K562 (cell line): Measurements from ENCODE around the gene SEZ6L. TPM values are rescaled to one million over a fixed set of nuclear protein-coding genes. Genes with fewer than 3 reads are reported as not detected.

Experiments used
- ATAC-seq: fragments of 200-7000 bp; cut with Tn5 transposase; 3 replicates; pipeline ENCODE4 v1.9.1; 2020; ENCODE audit warnings: moderate library complexity
- BruUV-seq: library from RNA; stranded (reverse); fragments of 400-500 nt; replicated peaks from 2 replicates; lab custom pipeline; 2021; lab: Mats Ljungman, UMichigan
- CTCF ChIA-PET: fragments of 300-600 bp; formaldehyde crosslinking; extraction: SDS; loops from one replicate; lab custom pipeline; 2021; ENCODE audit warnings: low intra/inter-chr PET ratio; lab: Yijun Ruan, JAX
- POLR2A ChIA-PET: fragments of 300-600, 350-650 bp; sonication (Branson Sonifier 250); formaldehyde crosslinking; extraction: SDS; loops from one replicate; lab custom pipeline; 2021; ENCODE audit warnings: antibody characterized with exemption, inconsistent platforms; lab: Yijun Ruan, JAX
- DNase-seq, 4 experiments: peaks; one replicate each; pipeline versions ENCODE4 v3.0.0 to v3.0.0-alpha.2; 2011 to 2018; ENCODE audit warnings: low spot score in 3 of 4, mixed read lengths in 3 of 4; ENCODE audit errors: extremely low read depth in 1 of 4
- FAIRE-seq: peaks from 2 replicates; lab custom pipeline; 2011; peaks lifted over from hg19 to GRCh38; lab: Jason Lieb, UNC
- H2AFZ ChIP-seq: 2 replicates; pipeline ENCODE4 v1.6.0; 2011; ENCODE audit warnings: low read depth, low read length, control low read depth, inconsistent platforms
- H3K27ac ChIP-seq: fragments of 200-600 bp; 3 replicates; pipeline ENCODE4 v1.8.0; 2011; ENCODE audit warnings: low read depth, mild to moderate bottlenecking, control low read depth, inconsistent platforms, low read length, moderate library complexity, mixed read lengths; ENCODE audit errors: extremely low read depth
- H3K27me3 ChIP-seq, 2 experiments: fragments of 300-600 bp in 1 of 2; 2 replicates in 1 of 2; 3 replicates in 1 of 2; pipeline versions ENCODE4 v1.6.0 to v1.8.0; 2011; ENCODE audit warnings: inconsistent platforms in 2 of 2, low read length in 2 of 2, mild to moderate bottlenecking in 1 of 2, mixed read lengths in 1 of 2, moderate library complexity in 1 of 2; ENCODE audit not compliant: control insufficient read depth in 2 of 2, insufficient read depth in 2 of 2
- H3K36me3 ChIP-seq: fragments of 300-600 bp; 3 replicates; pipeline ENCODE4 v1.8.0; 2011; ENCODE audit warnings: mild to moderate bottlenecking, low read length, inconsistent platforms; ENCODE audit not compliant: control insufficient read depth, insufficient read depth
- H3K4me1 ChIP-seq, 2 experiments: fragments of 200-600 bp in 1 of 2; replicated peaks in 1 of 2; 2 replicates in 1 of 2; 3 replicates in 1 of 2; pipeline versions ENCODE4 v1.5.1 to v1.8.0; 2011; ENCODE audit warnings: inconsistent platforms in 2 of 2, low read length in 2 of 2, mild to moderate bottlenecking in 1 of 2, mixed read lengths in 1 of 2, moderate library complexity in 1 of 2; ENCODE audit not compliant: control insufficient read depth in 2 of 2, insufficient read depth in 2 of 2
- H3K4me2 ChIP-seq: 2 replicates; pipeline ENCODE4 v1.6.1; 2011; ENCODE audit warnings: low read length, control low read depth, inconsistent platforms, mixed read lengths; ENCODE audit not compliant: insufficient read depth
- H3K4me3 ChIP-seq: fragments of 200-600 bp; sonication (generic), shearing (Covaris generic); 2 replicates; pipeline ENCODE4 v1.5.1; 2016; ENCODE audit warnings: control low read depth, inconsistent platforms
- H3K79me2 ChIP-seq: fragments of 200-600 bp; 3 replicates; pipeline ENCODE4 v1.8.0; 2011; ENCODE audit warnings: low read length, inconsistent platforms; ENCODE audit not compliant: control insufficient read depth, insufficient read depth
- H3K9ac ChIP-seq, 2 experiments: 2 replicates each; pipeline versions ENCODE4 v1.6.0 to v1.6.1; 2011; ENCODE audit warnings: low read depth in 2 of 2, low read length in 2 of 2, control low read depth in 1 of 2, inconsistent platforms in 1 of 2, mild to moderate bottlenecking in 1 of 2, mixed read lengths in 1 of 2; ENCODE audit not compliant: insufficient read depth in 1 of 2
- H3K9me1 ChIP-seq: one replicate; pipeline ENCODE4 v1.6.0; 2011; ENCODE audit warnings: inconsistent platforms, mild to moderate bottlenecking, low read length, moderate library complexity; ENCODE audit not compliant: control insufficient read depth, insufficient read depth
- H3K9me3 ChIP-seq: replicated peaks from 2 replicates; pipeline ENCODE4 v1.5.1; 2011; ENCODE audit warnings: low read depth, low read length, inconsistent platforms; ENCODE audit not compliant: control insufficient read depth, insufficient read depth
- H4K20me1 ChIP-seq: replicated peaks from 2 replicates; pipeline ENCODE4 v1.6.1; 2011; ENCODE audit warnings: low read length, inconsistent platforms, mixed read lengths; ENCODE audit not compliant: control insufficient read depth, insufficient read depth
- EGR1 ChIP-seq: fragments of 450-650 bp; conservative IDR thresholded peaks from 2 replicates; pipeline ENCODE4 v1.6.1; 2017; ENCODE audit warnings: mild to moderate bottlenecking
- MCM3 ChIP-seq: fragments of 450-650 bp; IDR thresholded peaks from 2 replicates; pipeline ENCODE4 v1.6.1; 2016
- MYBL2 ChIP-seq, 2 experiments: fragments of 450-650 bp in 1 of 2; sonication (generic) in 1 of 2; formaldehyde crosslinking in 1 of 2; IDR thresholded peaks; 2 replicates each; pipeline versions ENCODE4 v1.6.1 to v1.8.1; 2017 to 2022; ENCODE audit warnings: borderline replicate concordance in 1 of 2, inconsistent platforms in 1 of 2, low read depth in 1 of 2, mild to moderate bottlenecking in 1 of 2, missing genetic modification reagents in 1 of 2, moderate library complexity in 1 of 2
- NBN ChIP-seq: fragments of 450-650 bp; IDR thresholded peaks from 2 replicates; pipeline ENCODE4 v1.6.1; 2016; ENCODE audit warnings: low read depth, mild to moderate bottlenecking
- RBM25 ChIP-seq: fragments of 200-400 bp; formaldehyde crosslinking; IDR thresholded peaks from 2 replicates; pipeline ENCODE4 v1.6.1; 2018; ENCODE audit warnings: low read length, low read depth, moderate library complexity; ENCODE audit not compliant: severe bottlenecking
- XRCC4 ChIP-seq: IDR thresholded peaks from one replicate; pipeline ENCODE4 v1.6.1; 2011; ENCODE audit not compliant: insufficient read depth, insufficient read length; ENCODE audit errors: extremely low read depth
- ZNF780A ChIP-seq: fragments of 250-450 bp; sonication (Bioruptor Pico); IDR thresholded peaks from 2 replicates; pipeline ENCODE4 v1.5.0; 2021; ENCODE audit warnings: mild to moderate bottlenecking
- ZNF830 ChIP-seq: fragments of 250-450 bp; sonication (Bioruptor Pico); IDR thresholded peaks from 2 replicates; pipeline ENCODE4 v1.5.0; 2021; ENCODE audit warnings: mild to moderate bottlenecking
- WGBS: fragments of 100-300 bp; shearing (Covaris generic); methylation state at CpG from one replicate; pipeline ENCODE4 v1.1.6; 2016; ENCODE audit warnings: low coverage, mixed read lengths; ENCODE audit not compliant: insufficient coverage; ENCODE audit errors: missing lambda C conversion rate; 5-methylcytosine and 5-hydroxymethylcytosine counted together
- in situ Hi-C: fragments of 300-500 bp; cut with MboI; formaldehyde crosslinking; loops from 4 replicates; pipeline ENCODE4 v1.15.0; 2018; ENCODE audit warnings: inconsistent platforms, mixed read lengths
- intact Hi-C: fragments of 100-400 bp; cut with micrococcal nuclease; formaldehyde crosslinking; loops from 2 replicates; pipeline ENCODE4 v1.14.2; 2022
- polyA plus RNA-seq, 8 experiments: library from polyadenylated mRNA; depleted of rRNA in 4 of 8; stranded (reverse) in 5 of 8; unstranded in 3 of 8; fragments of >200 nt; fragmentation: Nextera tagmentation in 2 of 8; fragmentation: Illumina TruSeq in 1 of 8; extraction: Ambion mirVana in 2 of 8; extraction: Trizol in 1 of 8; gene quantifications; 2 replicates each; pipeline versions ENCODE4 v1.2.1 to v1.2.3, GENCODE V29; 2011 to 2014; ENCODE audit warnings: inconsistent platforms in 1 of 8, missing spikeins in 1 of 8
- total RNA-seq, 7 experiments: library from RNA; depleted of rRNA in 6 of 7; stranded (reverse); fragments of >200 nt in 6 of 7; fragmentation: Illumina TruSeq in 2 of 7; extraction: Trizol in 2 of 7; gene quantifications; 2 replicates each; pipeline versions ENCODE4 v1.2.1 to v1.2.3, GENCODE V29; 2011 to 2021; ENCODE audit warnings: low replicate concordance in 1 of 7
- TF ChIP-seq, protein P1 (sequence below): IDR thresholded peaks from 2 replicates; pipeline ENCODE4 v1.6.1; 2011; ENCODE audit warnings: borderline replicate concordance, low read depth, mild to moderate bottlenecking, moderate library complexity, low read length; ENCODE audit not compliant: insufficient read depth, poor library complexity, severe bottlenecking
- TF ChIP-seq, protein P2 (sequence below): fragments of 250-450 bp; sonication (Bioruptor Pico); IDR thresholded peaks from 2 replicates; pipeline ENCODE4 v1.4.0; 2020; ENCODE audit warnings: mild to moderate bottlenecking, moderate library complexity

The SEZ6L gene
- total and polyA plus RNA-seq, 9 of the 15 experiments (the other 6 are each of a cell fraction or from before 2014, with no cell fraction given), result not detected

DNA sequence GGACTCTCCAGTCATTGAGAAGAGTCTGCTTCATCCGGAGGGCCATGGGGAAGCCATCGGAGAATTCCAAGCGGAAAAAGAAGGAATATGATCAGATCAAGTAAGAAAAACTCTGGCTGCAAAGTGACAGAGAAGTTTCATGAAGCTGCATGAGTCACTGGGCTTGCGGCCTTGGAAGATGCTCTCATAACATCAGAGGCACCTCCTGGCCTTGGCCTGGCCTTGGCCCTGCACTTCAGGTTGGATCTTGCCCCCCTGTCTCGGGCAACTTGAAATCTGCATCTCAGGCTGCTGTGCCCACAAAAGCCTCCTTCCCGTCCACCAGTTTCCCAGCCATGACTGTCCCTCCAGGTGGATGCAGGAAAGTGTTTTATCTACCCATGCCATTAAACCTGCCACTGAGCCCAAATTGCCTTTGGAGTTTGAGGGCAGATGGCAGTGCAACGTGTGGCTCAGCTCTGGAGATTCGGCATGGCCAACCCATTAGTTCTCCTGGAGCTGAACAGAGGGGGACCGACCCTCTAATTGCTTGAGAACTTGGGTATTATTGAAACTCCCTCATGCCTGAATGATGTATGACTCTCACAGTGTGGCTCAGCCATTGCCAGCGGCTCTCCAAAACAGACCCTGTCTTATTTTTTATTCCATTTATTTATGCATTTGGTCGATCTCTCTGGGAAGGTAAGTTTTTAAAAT is 66.7 kb downstream of the SEZ6L start:
- 1% methylated on average over 8 of the region's 11 CpGs for WGBS
- CTCF ChIA-PET, result no interaction called here
- Histone ChIP-seq H3K4me3 (no peak overlapping the region), H3K4me2 (no peak overlapping the region), H3K9ac (no peak overlapping the region), H3K27ac (no peak overlapping the region), H3K36me3 (no peaks in the 10 kb centered on the region), H3K4me1 (no peaks in the 10 kb centered on the region), H3K9me3 (no peaks in the 10 kb centered on the region), H4K20me1 (no peaks in the 10 kb centered on the region), H3K9me1 (no peaks in the 10 kb centered on the region), H2AFZ (no peak overlapping the region), H3K79me2 (no peaks in the 10 kb centered on the region), H3K27me3 (peaks cover 0 to 2% of the 10 kb centered on the region in 2 experiments; a peak in 1 of 5 replicates)
- POLR2A ChIA-PET, result interaction anchor here (1.0 kb wide), 1 partner anchor 11 kb away, joined by 6 read pairs; no protein-coding TSS in a partner anchor
- DNase-seq (no peak), FAIRE-seq (no peak), ATAC-seq (no peak)
- intact Hi-C loops, result no loop called here
- no TSS peak for BruUV-seq
- in situ Hi-C loops, result no loop called here
- TF ChIP-seq ZNF780A (CRISPR knock-in tag), result no peak
- TF ChIP-seq EGR1, result no peak
- TF ChIP-seq MCM3, result no peak
- no peak for TF ChIP-seq XRCC4
- TF ChIP-seq RBM25, result no peak
- TF ChIP-seq, protein P1, sequence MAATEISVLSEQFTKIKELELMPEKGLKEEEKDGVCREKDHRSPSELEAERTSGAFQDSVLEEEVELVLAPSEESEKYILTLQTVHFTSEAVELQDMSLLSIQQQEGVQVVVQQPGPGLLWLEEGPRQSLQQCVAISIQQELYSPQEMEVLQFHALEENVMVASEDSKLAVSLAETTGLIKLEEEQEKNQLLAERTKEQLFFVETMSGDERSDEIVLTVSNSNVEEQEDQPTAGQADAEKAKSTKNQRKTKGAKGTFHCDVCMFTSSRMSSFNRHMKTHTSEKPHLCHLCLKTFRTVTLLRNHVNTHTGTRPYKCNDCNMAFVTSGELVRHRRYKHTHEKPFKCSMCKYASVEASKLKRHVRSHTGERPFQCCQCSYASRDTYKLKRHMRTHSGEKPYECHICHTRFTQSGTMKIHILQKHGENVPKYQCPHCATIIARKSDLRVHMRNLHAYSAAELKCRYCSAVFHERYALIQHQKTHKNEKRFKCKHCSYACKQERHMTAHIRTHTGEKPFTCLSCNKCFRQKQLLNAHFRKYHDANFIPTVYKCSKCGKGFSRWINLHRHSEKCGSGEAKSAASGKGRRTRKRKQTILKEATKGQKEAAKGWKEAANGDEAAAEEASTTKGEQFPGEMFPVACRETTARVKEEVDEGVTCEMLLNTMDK, result no peak
- TF ChIP-seq ZNF830 (CRISPR knock-in tag), result no peak
- TF ChIP-seq, protein P2, sequence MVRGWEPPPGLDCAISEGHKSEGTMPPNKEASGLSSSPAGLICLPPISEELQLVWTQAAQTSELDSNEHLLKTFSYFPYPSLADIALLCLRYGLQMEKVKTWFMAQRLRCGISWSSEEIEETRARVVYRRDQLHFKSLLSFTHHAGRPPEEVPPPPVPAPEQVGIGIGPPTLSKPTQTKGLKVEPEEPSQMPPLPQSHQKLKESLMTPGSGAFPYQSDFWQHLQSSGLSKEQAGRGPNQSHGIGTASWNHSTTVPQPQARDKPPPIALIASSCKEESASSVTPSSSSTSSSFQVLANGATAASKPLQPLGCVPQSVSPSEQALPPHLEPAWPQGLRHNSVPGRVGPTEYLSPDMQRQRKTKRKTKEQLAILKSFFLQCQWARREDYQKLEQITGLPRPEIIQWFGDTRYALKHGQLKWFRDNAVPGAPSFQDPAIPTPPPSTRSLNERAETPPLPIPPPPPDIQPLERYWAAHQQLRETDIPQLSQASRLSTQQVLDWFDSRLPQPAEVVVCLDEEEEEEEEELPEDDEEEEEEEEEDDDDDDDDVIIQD (CRISPR knock-in tag), result no peak
- no peak for TF ChIP-seq MYBL2 (IDR thresholded peaks at IDR 0.05; ENCODE audit: low read depth)
- TF ChIP-seq MYBL2 (CRISPR knock-in tag; IDR thresholded peaks at IDR 0.05; ENCODE audit: borderline replicate concordance), result no peak
- no peak for TF ChIP-seq NBN
